GM12892 (cell line): Measurements from ENCODE around the gene DCUN1D2.

ENCODE experiments used
- DNase-seq: peaks from one replicate; pipeline ENCODE4 v3.0.0; 2011; ENCODE audit not compliant: insufficient read length
- FAIRE-seq: peaks from 2 replicates; lab custom pipeline; 2011; peaks lifted over from hg19 to GRCh38; lab: Jason Lieb, UNC
- POLR2A ChIP-seq: IDR thresholded peaks from 2 replicates; pipeline ENCODE4 v1.6.1; 2011; ENCODE audit warnings: low read depth, low read length, control low read depth
- POLR2AphosphoS5 ChIP-seq: IDR thresholded peaks from 2 replicates; pipeline ENCODE4 v1.6.1; 2011; ENCODE audit warnings: low read depth, low read length, control low read depth
- TAF1 ChIP-seq: IDR thresholded peaks from 2 replicates; pipeline ENCODE4 v1.6.1; 2011; ENCODE audit warnings: low read depth, mild to moderate bottlenecking, control low read depth, low read length, borderline replicate concordance

DCUN1D2 gene

GRCh38 chr13:113415032-113415431 lies 75.5 kb downstream of the DCUN1D2 start:
- DNase-seq = no peak
- no peak for FAIRE-seq
- TF ChIP-seq POLR2AphosphoS5 (no peak), POLR2A (no peak), TAF1 (no peak)

- DNase-seq (no peak), FAIRE-seq (no peak)
- no peak for TF ChIP-seq POLR2A
- no peak for TF ChIP-seq TAF1
- TF ChIP-seq POLR2AphosphoS5 = no peak
These were observed 76.2 kb downstream of the DCUN1D2 start for GRCh38 chr13:113414335-113414734.

- no peak for TF ChIP-seq POLR2AphosphoS5
- no peak for TF ChIP-seq POLR2A
- TF ChIP-seq TAF1 = no peak
- no peak for FAIRE-seq
- no peak for DNase-seq
These were observed 76.6 kb downstream of the DCUN1D2 start for GRCh38 chr13:113413898-113414282.

- TF ChIP-seq TAF1 (no peak), POLR2AphosphoS5 (no peak), POLR2A (no peak)
- FAIRE-seq (no peak), DNase-seq (no peak)
These were observed 77.2 kb downstream of the DCUN1D2 start for GRCh38 chr13:113413178-113413897.

- no peak for FAIRE-seq
- no peak for TF ChIP-seq POLR2AphosphoS5
- TF ChIP-seq TAF1 = no peak
- no peak for TF ChIP-seq POLR2A
These were observed 78.1 kb downstream of the DCUN1D2 start for GRCh38 chr13:113412440-113412839.

DNA sequence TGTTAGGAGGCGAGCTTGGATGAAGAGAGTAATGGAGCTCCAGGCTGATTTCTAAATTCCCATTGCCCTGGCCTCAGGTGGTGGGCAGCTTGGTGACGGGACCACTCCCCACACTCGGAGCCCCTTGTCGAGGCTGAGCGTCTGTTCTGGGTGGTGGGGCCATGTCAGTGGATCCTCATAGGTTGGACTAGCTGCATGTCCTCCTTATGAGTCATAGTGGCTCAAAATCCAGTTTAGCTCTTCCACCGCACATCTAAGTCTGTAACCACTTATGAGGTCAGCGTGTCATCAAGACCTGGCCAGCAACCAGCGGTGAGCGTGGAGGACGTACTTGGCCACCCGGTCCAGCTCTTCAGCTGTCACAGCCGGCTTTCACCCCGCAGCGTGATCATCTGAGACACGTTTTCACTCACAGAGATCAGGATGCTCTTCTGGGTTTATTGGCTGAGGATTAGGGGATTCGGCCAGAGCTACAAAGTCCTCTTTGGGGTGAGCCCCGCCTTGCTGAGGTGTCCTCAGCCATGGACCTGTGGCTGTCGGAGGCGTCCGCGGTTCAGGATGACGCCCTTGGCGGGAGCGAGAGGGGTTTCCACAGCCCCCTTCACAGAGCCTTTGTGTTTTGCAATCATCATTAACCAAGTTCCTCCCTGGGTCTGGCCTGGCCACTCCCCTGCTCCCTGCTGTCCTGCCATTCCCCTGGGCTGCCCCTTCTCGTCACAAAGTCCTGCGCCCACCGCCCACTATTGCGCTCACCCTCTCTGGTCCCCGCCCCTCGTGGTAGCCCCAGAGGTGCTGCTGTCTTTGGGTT lies 79.1 kb downstream of the DCUN1D2 start:
- TF ChIP-seq TAF1 = no peak
- FAIRE-seq = no peak
- no peak for DNase-seq

More at GRCh38 chr13:113412440-113412839, 78.1 kb downstream of the DCUN1D2 start:
- DNase-seq = no peak

GRCh38 chr13:113410472-113411201 lies 79.9 kb downstream of the DCUN1D2 start:
- DNase-seq (no peak), FAIRE-seq (no peak)
- TF ChIP-seq POLR2AphosphoS5 (no peak), TAF1 (no peak), POLR2A (no peak)

- TF ChIP-seq POLR2AphosphoS5 (no peak), POLR2A (no peak), TAF1 (no peak)
- no peak for FAIRE-seq
- no peak for DNase-seq
These were observed 81.9 kb downstream of the DCUN1D2 start for GRCh38 chr13:113408562-113408961.

GRCh38 chr13:113407531-113408393 lies 82.7 kb downstream of the DCUN1D2 start:
- DNase-seq (no peak), FAIRE-seq (no peak)
- TF ChIP-seq POLR2AphosphoS5 (no peak), TAF1 (no peak), POLR2A (no peak)

GRCh38 chr13:113407103-113407530 lies 83.4 kb downstream of the DCUN1D2 start:
- no peak for TF ChIP-seq POLR2A
- TF ChIP-seq TAF1 = no peak
- no peak for TF ChIP-seq POLR2AphosphoS5
- no peak for FAIRE-seq
- no peak for DNase-seq
